GM18519 (cell line): ENCODE measurements around the gene HDAC9.

ENCODE experiments used
- ATAC-seq: cut with Tn5 transposase; IDR thresholded peaks from one replicate; pipeline ENCODE4 v1.9.1; 2021; ENCODE audit warnings: mild to moderate bottlenecking, moderate library complexity; ENCODE audit not compliant: unreplicated experiment, low FRiP score

The HDAC9 gene

GRCh38 chr7:18521236-18521589 lies 25.7 kb downstream of the HDAC9 start:
- no peak for ATAC-seq

- ATAC-seq: peak; percentile 42
Observed at GRCh38 chr7:18521945-18522566, 26.5 kb downstream of the HDAC9 start.

GRCh38 chr7:18524248-18524647 lies 28.7 kb downstream of the HDAC9 start:
- no peak for ATAC-seq

- ATAC-seq: no peak
Observed at GRCh38 chr7:18526368-18526878, 30.9 kb downstream of the HDAC9 start.

- ATAC-seq: no peak
Observed at GRCh38 chr7:18529239-18529638, 33.7 kb downstream of the HDAC9 start.

- ATAC-seq: peak; percentile 68
Observed at GRCh38 chr7:18530224-18531179, 35.0 kb downstream of the HDAC9 start.

GRCh38 chr7:18531539-18531938 lies 36.0 kb downstream of the HDAC9 start:
- no peak for ATAC-seq

- ATAC-seq: peak; percentile 36
Observed at GRCh38 chr7:18532813-18533212, 37.3 kb downstream of the HDAC9 start.

- no peak for ATAC-seq
Observed at GRCh38 chr7:18534481-18534880, 38.9 kb downstream of the HDAC9 start.

GRCh38 chr7:18535810-18536415 lies 40.4 kb downstream of the HDAC9 start:
- ATAC-seq: no peak

GRCh38 chr7:18536486-18536885 lies 40.9 kb downstream of the HDAC9 start:
- no peak for ATAC-seq

- ATAC-seq: peak; percentile 84
Observed at GRCh38 chr7:18538554-18539250, 43.2 kb downstream of the HDAC9 start.

GRCh38 chr7:18540396-18540795 lies 44.8 kb downstream of the HDAC9 start:
- ATAC-seq: no peak

- no peak for ATAC-seq
Observed at GRCh38 chr7:18541181-18541870, 45.8 kb downstream of the HDAC9 start.

- no peak for ATAC-seq
Observed at GRCh38 chr7:18541871-18542212, 46.3 kb downstream of the HDAC9 start.

GRCh38 chr7:18546576-18546975 lies 51.0 kb downstream of the HDAC9 start:
- no peak for ATAC-seq

GRCh38 chr7:18547509-18548187 lies 52.1 kb downstream of the HDAC9 start:
- ATAC-seq: no peak

GRCh38 chr7:18548534-18548933 lies 53.0 kb downstream of the HDAC9 start:
- no peak for ATAC-seq

- ATAC-seq: no peak
Observed at GRCh38 chr7:18550574-18550973, 55.0 kb downstream of the HDAC9 start.
